ENCODE measurements around the gene TPX2. TPM values are rescaled to one million over a fixed set of nuclear protein-coding genes. Genes with fewer than 3 reads are reported as not detected.

TPX2 gene
- total RNA-seq, 4 donors from 2014 or later, result 0.12 to 32.4 (median 0.59) TPM; not detected in 1

DNA sequence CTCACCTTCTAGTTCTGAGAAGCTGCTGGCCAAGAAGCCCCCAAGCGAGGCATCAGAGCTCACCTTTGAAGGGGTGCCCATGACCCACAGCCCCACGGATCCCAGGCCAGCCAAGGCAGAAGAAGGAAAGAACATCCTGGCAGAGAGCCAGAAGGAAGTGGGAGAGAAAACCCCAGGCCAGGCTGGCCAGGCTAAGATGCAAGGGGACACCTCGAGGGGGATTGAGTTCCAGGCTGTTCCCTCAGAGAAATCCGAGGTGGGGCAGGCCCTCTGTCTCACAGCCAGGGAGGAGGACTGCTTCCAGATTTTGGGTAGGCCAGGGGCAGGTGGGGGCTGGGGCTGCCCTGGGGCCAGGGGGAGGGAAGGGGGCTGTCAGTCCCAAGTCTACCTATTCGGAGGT, 82.3 kb downstream of the TPX2 start:
- no peaks in the 10 kb centered on the region for H3K9me3 ChIP-seq
- no peak overlapping the region for H3K4me3 ChIP-seq
- H3K36me3 ChIP-seq, result no peaks in the 10 kb centered on the region
- H3K27me3 ChIP-seq, result no peaks in the 10 kb centered on the region
- H3K4me1 ChIP-seq, result no peaks in the 10 kb centered on the region
- no peak for TF ChIP-seq POLR2A (IDR thresholded peaks at IDR 0.05)
- no peak for TF ChIP-seq CTCF (IDR thresholded peaks at IDR 0.05)
- no peak for DNase-seq
- no peak overlapping the region for H3K27ac ChIP-seq
- intact Hi-C loops (cut with DNase I; ENCODE audit: low total_unique reads), result loop anchor here (5.0 kb wide), 2 partner anchors 211 to 271 kb away; no protein-coding TSS in a partner anchor

- DNase-seq, result peak; percentile 72 to 83
- Histone ChIP-seq H3K4me1 (no peaks in the 10 kb centered on the region), H3K27ac (no peak overlapping the region), H3K4me3 (no peak overlapping the region), H3K9me3 (no peaks in the 10 kb centered on the region), H3K27me3 (no peaks in the 10 kb centered on the region), H3K36me3 (no peaks in the 10 kb centered on the region)
- intact Hi-C loops (cut with DNase I; ENCODE audit: low total_unique reads), result loop anchor here (5.0 kb wide), 2 partner anchors 210 to 270 kb away; no protein-coding TSS in a partner anchor
- TF ChIP-seq CTCF (IDR thresholded peaks at IDR 0.05), result peak; percentile 98 to 99 (median 98)
- no peak for TF ChIP-seq POLR2A (IDR thresholded peaks at IDR 0.05)
Measured at GRCh38 chr20:31822421-31823330, 83.6 kb downstream of the TPX2 start.

GRCh38 chr20:31823360-31824124, 84.5 kb downstream of the TPX2 start:
- DNase-seq, result no peak
- H3K4me1 ChIP-seq, result no peaks in the 10 kb centered on the region
- H3K9me3 ChIP-seq, result no peaks in the 10 kb centered on the region
- intact Hi-C loops (cut with DNase I; ENCODE audit: low total_unique reads), result loop anchor here (5.0 kb wide), 2 partner anchors 209 to 269 kb away; no protein-coding TSS in a partner anchor
- no peaks in the 10 kb centered on the region for H3K27me3 ChIP-seq
- no peak for TF ChIP-seq POLR2A (IDR thresholded peaks at IDR 0.05)
- no peak for TF ChIP-seq CTCF (IDR thresholded peaks at IDR 0.05)
- H3K36me3 ChIP-seq, result no peaks in the 10 kb centered on the region
- no peak overlapping the region for H3K4me3 ChIP-seq
- no peak overlapping the region for H3K27ac ChIP-seq

GRCh38 chr20:31824125-31824485, 85.0 kb downstream of the TPX2 start:
- intact Hi-C loops (cut with DNase I; ENCODE audit: low total_unique reads), result loop anchor here (5.0 kb wide), 2 partner anchors 208 to 268 kb away; no protein-coding TSS in a partner anchor

More at GRCh38 chr20:31824125-31824485, 85.0 kb downstream of the TPX2 start:
- DNase-seq, result no peak
- TF ChIP-seq POLR2A (IDR thresholded peaks at IDR 0.05) (no peak), CTCF (IDR thresholded peaks at IDR 0.05) (no peak)
- H3K27ac ChIP-seq, result no peak overlapping the region
- H3K4me3 ChIP-seq, result no peak overlapping the region
- no peaks in the 10 kb centered on the region for H3K9me3 ChIP-seq
- H3K36me3 ChIP-seq, result no peaks in the 10 kb centered on the region
- H3K27me3 ChIP-seq, result no peaks in the 10 kb centered on the region
- H3K4me1 ChIP-seq, result no peaks in the 10 kb centered on the region
